ENCODE data around the gene DHDH.
A peak's percentile ranks its signal among the peaks of the same experiment; 100 is the strongest.
"Not testable (repeated sequence)": the region's sequence is repeated elsewhere in the genome, so short reads cannot be mapped to it uniquely, and the experiment has no call there.

Gene DHDH

DNA sequence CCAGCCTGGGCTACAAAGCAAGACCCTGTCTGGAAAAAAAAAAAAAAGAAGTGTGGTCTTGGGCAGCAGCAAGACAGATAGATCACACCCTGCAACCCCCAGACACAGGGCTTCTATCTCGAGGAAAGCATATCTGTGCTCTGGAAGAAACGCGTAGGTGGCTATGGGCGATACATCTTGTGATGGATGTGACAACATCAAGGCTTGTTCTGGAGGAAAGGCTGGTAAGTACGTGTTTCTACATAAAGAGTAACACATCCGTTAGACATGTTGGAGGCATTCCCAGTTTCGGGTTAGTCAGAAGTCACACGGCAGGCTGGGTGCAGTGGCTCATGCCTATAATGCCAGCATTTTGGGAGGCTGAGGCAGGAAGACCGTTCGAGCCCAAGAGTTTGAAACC, 6.6 kb upstream of the DHDH start:
- DNase-seq (ENCODE audit: low read depth): peak; percentile 95
- no peak overlapping the region for H3K4me3 ChIP-seq (ENCODE audit: low read depth, low read length)
- TF ChIP-seq, protein P1, sequence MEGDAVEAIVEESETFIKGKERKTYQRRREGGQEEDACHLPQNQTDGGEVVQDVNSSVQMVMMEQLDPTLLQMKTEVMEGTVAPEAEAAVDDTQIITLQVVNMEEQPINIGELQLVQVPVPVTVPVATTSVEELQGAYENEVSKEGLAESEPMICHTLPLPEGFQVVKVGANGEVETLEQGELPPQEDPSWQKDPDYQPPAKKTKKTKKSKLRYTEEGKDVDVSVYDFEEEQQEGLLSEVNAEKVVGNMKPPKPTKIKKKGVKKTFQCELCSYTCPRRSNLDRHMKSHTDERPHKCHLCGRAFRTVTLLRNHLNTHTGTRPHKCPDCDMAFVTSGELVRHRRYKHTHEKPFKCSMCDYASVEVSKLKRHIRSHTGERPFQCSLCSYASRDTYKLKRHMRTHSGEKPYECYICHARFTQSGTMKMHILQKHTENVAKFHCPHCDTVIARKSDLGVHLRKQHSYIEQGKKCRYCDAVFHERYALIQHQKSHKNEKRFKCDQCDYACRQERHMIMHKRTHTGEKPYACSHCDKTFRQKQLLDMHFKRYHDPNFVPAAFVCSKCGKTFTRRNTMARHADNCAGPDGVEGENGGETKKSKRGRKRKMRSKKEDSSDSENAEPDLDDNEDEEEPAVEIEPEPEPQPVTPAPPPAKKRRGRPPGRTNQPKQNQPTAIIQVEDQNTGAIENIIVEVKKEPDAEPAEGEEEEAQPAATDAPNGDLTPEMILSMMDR (conservative IDR thresholded peaks at IDR 0.05; ENCODE audit: low read depth, low read length): no peak

DNA sequence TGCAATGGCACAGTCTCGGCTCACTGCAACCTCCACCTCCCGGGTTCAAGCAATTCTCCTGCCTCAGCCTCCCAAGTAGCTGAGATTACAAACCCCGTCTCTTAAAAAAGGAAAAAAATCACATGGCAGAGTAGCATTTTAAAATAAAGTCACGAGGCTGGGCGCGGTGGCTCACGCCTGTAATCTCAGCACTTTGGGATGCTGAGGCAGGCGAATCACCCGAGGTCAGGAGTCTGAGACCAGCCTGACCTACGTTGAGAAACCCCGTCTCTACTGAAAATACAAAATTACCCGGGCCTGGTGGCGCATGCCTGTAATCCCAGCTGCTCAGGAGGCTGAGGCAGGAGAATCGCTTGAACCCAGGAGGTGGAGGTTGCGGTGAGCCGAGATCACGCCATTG, 5.8 kb upstream of the DHDH start:
- not testable (repeated sequence) for H3K4me3 ChIP-seq (ENCODE audit: low read depth, low read length); DNase-seq (ENCODE audit: low read depth)

DNA sequence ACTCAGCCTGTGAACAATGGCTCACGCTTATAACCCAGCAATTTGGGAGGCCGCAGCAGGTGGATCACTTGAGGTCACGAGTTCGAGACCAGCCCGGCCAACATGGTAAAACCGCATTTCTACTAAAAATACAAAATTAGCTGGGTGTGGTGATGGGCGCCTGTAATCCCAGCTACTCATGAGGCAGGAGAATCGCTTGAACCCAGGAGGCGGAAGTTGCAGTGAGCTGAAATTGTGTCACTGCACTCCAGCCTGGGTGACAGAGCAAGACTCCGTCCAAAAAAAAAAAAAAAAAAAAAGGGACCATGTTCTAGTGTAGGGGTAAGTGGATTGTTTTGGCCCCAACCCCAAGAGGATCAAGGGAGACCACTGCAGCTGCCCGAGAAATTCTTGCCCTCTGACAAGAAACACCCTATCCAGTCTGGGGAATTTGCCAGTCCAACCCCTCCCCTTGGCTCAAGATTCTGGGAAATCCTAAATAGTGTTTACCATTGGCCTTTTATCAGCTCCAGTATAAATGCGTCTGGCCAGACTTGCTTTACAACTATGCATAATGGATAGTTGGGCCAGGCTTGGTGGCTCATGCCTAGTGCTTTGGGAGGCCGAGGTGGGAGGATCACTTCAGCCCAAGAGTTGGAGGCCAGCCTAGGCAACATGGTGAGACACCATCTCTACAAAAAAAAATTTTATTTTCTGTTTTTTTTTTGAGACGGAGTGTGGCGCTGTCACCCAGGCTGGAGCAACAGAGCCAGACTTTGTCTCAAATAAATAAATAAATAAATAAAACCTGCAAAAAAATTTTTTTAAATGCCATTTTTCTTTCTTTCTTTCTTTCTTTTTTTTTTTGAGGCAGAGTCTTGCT, 5.1 kb upstream of the DHDH start:
- H3K4me3 ChIP-seq (ENCODE audit: low read depth, low read length): no peak overlapping the region
- DNase-seq (ENCODE audit: low read depth): no peak
- TF ChIP-seq, protein P1 (conservative IDR thresholded peaks at IDR 0.05; ENCODE audit: low read depth, low read length): no peak

DNA sequence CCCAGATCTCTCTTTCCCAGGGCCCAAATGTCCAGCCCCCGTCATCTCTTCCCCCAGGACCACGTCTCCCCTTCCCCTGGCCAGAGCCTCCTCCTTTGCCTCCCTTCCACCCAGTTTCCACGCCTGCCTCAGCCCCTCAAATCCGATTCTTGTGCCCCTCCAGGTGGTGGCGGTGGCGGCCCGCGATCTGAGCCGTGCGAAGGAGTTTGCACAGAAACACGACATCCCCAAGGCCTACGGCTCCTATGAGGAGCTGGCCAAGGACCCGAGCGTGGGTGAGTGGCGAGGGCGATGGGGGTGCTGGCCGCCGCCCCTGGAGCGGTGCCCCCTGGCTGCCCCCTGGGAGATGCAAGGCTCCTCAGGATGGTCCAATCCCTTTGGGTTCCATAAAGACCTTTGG, 1.3 kb downstream of the DHDH start:
- TF ChIP-seq, protein P1 (conservative IDR thresholded peaks at IDR 0.05; ENCODE audit: low read depth, low read length): no peak
- no peak for DNase-seq (ENCODE audit: low read depth)
- no peak overlapping the region for H3K4me3 ChIP-seq (ENCODE audit: low read depth, low read length)

DNA sequence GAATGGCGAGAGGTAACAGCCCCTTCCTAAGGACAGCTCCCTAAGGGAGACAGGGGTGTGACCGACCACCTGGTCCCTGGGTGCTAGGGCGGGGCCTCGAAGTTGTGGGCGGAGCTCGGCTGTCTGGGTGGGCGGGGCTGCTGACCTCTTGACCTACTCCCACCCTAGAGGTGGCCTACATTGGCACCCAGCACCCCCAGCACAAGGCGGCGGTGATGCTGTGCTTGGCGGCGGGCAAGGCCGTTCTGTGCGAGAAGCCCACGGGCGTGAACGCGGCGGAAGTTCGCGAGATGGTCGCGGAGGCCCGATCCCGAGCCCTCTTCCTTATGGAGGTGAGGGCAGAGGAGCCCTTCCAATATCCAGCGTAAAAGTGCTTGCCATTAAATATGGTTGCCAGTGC, 2.4 kb downstream of the DHDH start:
- DNase-seq (ENCODE audit: low read depth): no peak
- TF ChIP-seq, protein P1 (conservative IDR thresholded peaks at IDR 0.05; ENCODE audit: low read depth, low read length): no peak
- no peak overlapping the region for H3K4me3 ChIP-seq (ENCODE audit: low read depth, low read length)

DNA sequence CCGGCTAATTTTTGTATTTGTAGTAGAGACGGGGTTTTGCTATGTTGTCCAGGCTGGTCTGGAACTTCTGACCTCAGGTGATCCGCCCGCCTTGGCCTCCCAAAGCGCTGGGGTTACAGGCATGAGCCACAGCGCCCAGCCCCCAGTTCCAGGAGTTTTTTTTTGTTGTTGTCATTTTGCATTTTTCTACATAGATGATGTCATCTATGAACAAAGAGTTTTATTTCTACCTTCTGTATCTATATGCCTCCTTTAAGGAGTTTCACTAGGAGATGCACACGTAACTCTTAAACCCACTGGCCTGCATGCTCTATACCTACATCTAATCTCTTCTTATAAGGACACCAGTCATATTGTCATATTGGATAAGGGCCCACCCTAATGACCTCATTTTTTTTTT, 4.8 kb downstream of the DHDH start:
- H3K4me3 ChIP-seq (ENCODE audit: low read depth, low read length): no peak overlapping the region
- DNase-seq (ENCODE audit: low read depth): no peak
- TF ChIP-seq, protein P1 (conservative IDR thresholded peaks at IDR 0.05; ENCODE audit: low read depth, low read length): no peak

DNA sequence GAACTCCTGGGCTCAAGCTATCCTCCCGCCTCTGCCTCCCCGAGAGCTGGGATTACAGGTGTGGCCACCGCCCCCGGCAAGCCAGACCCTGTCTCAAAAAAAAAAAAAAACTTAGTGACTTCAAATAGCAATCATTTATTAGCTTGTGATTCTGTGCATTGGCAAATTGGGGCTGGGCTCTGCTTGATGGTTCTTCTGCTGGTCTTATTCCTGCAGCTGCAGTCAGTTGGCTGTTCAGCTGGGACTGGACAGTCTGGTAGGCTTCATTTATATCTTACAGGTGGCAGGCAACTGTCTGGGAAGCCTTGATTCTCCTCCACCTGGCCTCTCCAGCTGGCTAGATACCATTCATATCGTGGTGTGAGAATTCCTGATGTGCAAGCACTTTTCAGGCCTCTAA, 7.4 kb downstream of the DHDH start:
- no peak overlapping the region for H3K4me3 ChIP-seq (ENCODE audit: low read depth, low read length)
- no peak for DNase-seq (ENCODE audit: low read depth)
- TF ChIP-seq, protein P1 (conservative IDR thresholded peaks at IDR 0.05; ENCODE audit: low read depth, low read length): no peak
